NOMO-1 treated with DMSO at 0.1 percent for 48 hours (cell line): Measurements from ENCODE around the gene ZNG1A.
"Not testable (repeated sequence)": the region's sequence is repeated elsewhere in the genome, so short reads cannot be mapped to it uniquely, and the experiment has no call there.

Experiments
- DNase-seq: peaks from one replicate; lab custom pipeline; 2025; ENCODE audit not compliant: unreplicated experiment; lab: John Stamatoyannopoulos, UW

The ZNG1A gene

GRCh38 chr9:178140-178825 is 573 bp downstream of the ZNG1A start:
- DNase-seq, result not testable (repeated sequence)

GRCh38 chr9:169757-170156 is 9.1 kb downstream of the ZNG1A start:
- DNase-seq, result not testable (repeated sequence)

GRCh38 chr9:159871-160270 is 19.0 kb downstream of the ZNG1A start:
- DNase-seq, result not testable (repeated sequence)

GRCh38 chr9:151173-151572 is 27.7 kb downstream of the ZNG1A start:
- not testable (repeated sequence) for DNase-seq

GRCh38 chr9:139880-140279 is 39.0 kb downstream of the ZNG1A start:
- not testable (repeated sequence) for DNase-seq

GRCh38 chr9:117995-118467 is 60.8 kb downstream of the ZNG1A start, which contains the start of gene FOXD4:
FOXD4 (minus strand) TSS chr9:118417; CDS start chr9:118119, 298 bp downstream.
- DNase-seq, result not testable (repeated sequence)

GRCh38 chr9:117144-117994 is 61.5 kb downstream of the ZNG1A start:
- DNase-seq, result not testable (repeated sequence)

- DNase-seq, result not testable (repeated sequence)
Observed at GRCh38 chr9:116239-117077, 62.4 kb downstream of the ZNG1A start.

GRCh38 chr9:115118-115451 is 63.8 kb downstream of the ZNG1A start:
- DNase-seq, result not testable (repeated sequence)

GRCh38 chr9:114267-115117 is 64.4 kb downstream of the ZNG1A start:
- DNase-seq, result not testable (repeated sequence)

GRCh38 chr9:113468-114266 is 65.2 kb downstream of the ZNG1A start:
- DNase-seq, result not testable (repeated sequence)

GRCh38 chr9:112589-113467 is 66.0 kb downstream of the ZNG1A start:
- not testable (repeated sequence) for DNase-seq

GRCh38 chr9:110672-111071 is 68.2 kb downstream of the ZNG1A start:
- DNase-seq, result not testable (repeated sequence)

GRCh38 chr9:109540-109939 is 69.3 kb downstream of the ZNG1A start:
- DNase-seq, result not testable (repeated sequence)

GRCh38 chr9:108742-109495 is 69.9 kb downstream of the ZNG1A start:
- DNase-seq, result not testable (repeated sequence)

GRCh38 chr9:105991-106390 is 72.9 kb downstream of the ZNG1A start:
- DNase-seq, result not testable (repeated sequence)

- not testable (repeated sequence) for DNase-seq
Observed at GRCh38 chr9:100430-100829, 78.4 kb downstream of the ZNG1A start.

- DNase-seq, result not testable (repeated sequence)
Observed at GRCh38 chr9:99867-100266, 79.0 kb downstream of the ZNG1A start.
